Ishikawa (cell line): ENCODE results near the gene PPP4C.

Experiments
- CEBPB ChIP-seq: IDR thresholded peaks from 2 replicates; pipeline ENCODE4 v1.6.1; 2012
- CREB1 ChIP-seq: IDR thresholded peaks from 2 replicates; pipeline ENCODE4 v1.6.1; 2012; ENCODE audit warnings: low read depth
- EGR1 ChIP-seq: IDR thresholded peaks from 2 replicates; pipeline ENCODE4 v1.6.1; 2012
- EP300 ChIP-seq: IDR thresholded peaks from 2 replicates; pipeline ENCODE4 v1.6.1; 2012; ENCODE audit warnings: borderline replicate concordance
- FOXM1 ChIP-seq: IDR thresholded peaks from 2 replicates; pipeline ENCODE4 v1.6.1; 2012; ENCODE audit warnings: low read depth, borderline replicate concordance
- MAX ChIP-seq: IDR thresholded peaks from 2 replicates; pipeline ENCODE4 v1.6.1; 2012
- NFIC ChIP-seq: IDR thresholded peaks from 2 replicates; pipeline ENCODE4 v1.6.1; 2012
- RAD21 ChIP-seq: IDR thresholded peaks from 2 replicates; pipeline ENCODE4 v1.6.1; 2012; ENCODE audit warnings: low read depth
- REST ChIP-seq: IDR thresholded peaks from 2 replicates; pipeline ENCODE4 v1.6.1; 2012; ENCODE audit warnings: low read depth, mild to moderate bottlenecking
- TAF1 ChIP-seq: IDR thresholded peaks from 2 replicates; pipeline ENCODE4 v1.6.1; 2012; ENCODE audit warnings: low read depth, mild to moderate bottlenecking
- TCF12 ChIP-seq: IDR thresholded peaks from 2 replicates; pipeline ENCODE4 v1.6.1; 2012; ENCODE audit warnings: low read depth
- TEAD4 ChIP-seq: IDR thresholded peaks from 2 replicates; pipeline ENCODE4 v1.6.1; 2012
- USF1 ChIP-seq: IDR thresholded peaks from 2 replicates; pipeline ENCODE4 v1.6.1; 2012
- YY1 ChIP-seq: IDR thresholded peaks from 2 replicates; pipeline ENCODE4 v1.6.1; 2012; ENCODE audit warnings: low read depth
- ZBTB7A ChIP-seq: IDR thresholded peaks from 2 replicates; pipeline ENCODE4 v1.6.1; 2012; ENCODE audit warnings: low read depth

PPP4C gene

GRCh38 chr16:30030011-30030685, 45.6 kb upstream of the PPP4C start:
- TF ChIP-seq MAX, result no peak
- no peak for TF ChIP-seq USF1
- no peak for TF ChIP-seq TAF1
- no peak for TF ChIP-seq TCF12
- TF ChIP-seq RAD21, result no peak
- no peak for TF ChIP-seq NFIC
- TF ChIP-seq EGR1, result no peak

- TF ChIP-seq FOXM1, result no peak
- no peak for TF ChIP-seq EGR1
- no peak for TF ChIP-seq REST
- no peak for TF ChIP-seq TAF1
- TF ChIP-seq TCF12, result no peak
- TF ChIP-seq NFIC, result no peak
- no peak for TF ChIP-seq EP300
- TF ChIP-seq ZBTB7A, result no peak
- no peak for TF ChIP-seq CREB1
- no peak for TF ChIP-seq CEBPB
These were observed 44.9 kb upstream of the PPP4C start, which contains the start of gene TLCD3B for GRCh38 chr16:30030841-30031413. TSS of gene TLCD3B (minus strand) at chr16:30031271. CDS start at chr16:30030527, 744 bp downstream.

- TF ChIP-seq REST, result no peak
- TF ChIP-seq USF1, result no peak
- TF ChIP-seq EP300, result no peak
- TF ChIP-seq RAD21, result no peak
- no peak for TF ChIP-seq CEBPB
- no peak for TF ChIP-seq TCF12
- TF ChIP-seq TAF1, result no peak
- no peak for TF ChIP-seq FOXM1
- no peak for TF ChIP-seq ZBTB7A
These were observed 44.3 kb upstream of the PPP4C start for GRCh38 chr16:30031477-30031918.

- no peak for TF ChIP-seq TEAD4
- TF ChIP-seq REST, result peak; percentile 11; the same call in 1 of the 2 replicates
- no peak for TF ChIP-seq YY1
- TF ChIP-seq RAD21, result peak; percentile 91
These were observed 43.5 kb upstream of the PPP4C start for GRCh38 chr16:30032083-30032819.

- TF ChIP-seq TEAD4, result no peak
- no peak for TF ChIP-seq MAX
- no peak for TF ChIP-seq FOXM1
- no peak for TF ChIP-seq RAD21
- no peak for TF ChIP-seq TAF1
- TF ChIP-seq EP300, result no peak
- TF ChIP-seq USF1, result no peak
- no peak for TF ChIP-seq NFIC
- no peak for TF ChIP-seq ZBTB7A
- TF ChIP-seq CREB1, result no peak
- TF ChIP-seq TCF12, result no peak
- TF ChIP-seq YY1, result no peak
These were observed 42.5 kb upstream of the PPP4C start for GRCh38 chr16:30033270-30033669.
